Epithelial cell of proximal tubule (primary cell): ENCODE results near the gene FBXL20. TPM values are rescaled to one million over a fixed set of nuclear protein-coding genes. Genes with fewer than 3 reads are reported as not detected.
"Not testable (repeated sequence)": the region's sequence is repeated elsewhere in the genome, so short reads cannot be mapped to it uniquely, and the experiment has no call there.

ENCODE experiments used
- DNase-seq: peaks from one replicate; pipeline ENCODE4 v3.0.0-alpha.2; 2011; ENCODE audit warnings: low read depth
- H3K4me3 ChIP-seq: 2 replicates; pipeline ENCODE4 v1.5.1; 2011; ENCODE audit warnings: low read depth, mild to moderate bottlenecking, low read length
- total RNA-seq: library from RNA; depleted of rRNA; stranded (reverse); fragments of >200 nt; gene quantifications from 2 replicates; pipeline ENCODE4 v1.2.3, GENCODE V29; 2015
- TF ChIP-seq, protein P1 (sequence below): conservative IDR thresholded peaks from 2 replicates; pipeline ENCODE4 v1.5.1; 2012; ENCODE audit warnings: low read depth, mild to moderate bottlenecking, low read length

Gene FBXL20
- total RNA-seq, 1 donor from 2014 or later = 9.3 TPM

DNA sequence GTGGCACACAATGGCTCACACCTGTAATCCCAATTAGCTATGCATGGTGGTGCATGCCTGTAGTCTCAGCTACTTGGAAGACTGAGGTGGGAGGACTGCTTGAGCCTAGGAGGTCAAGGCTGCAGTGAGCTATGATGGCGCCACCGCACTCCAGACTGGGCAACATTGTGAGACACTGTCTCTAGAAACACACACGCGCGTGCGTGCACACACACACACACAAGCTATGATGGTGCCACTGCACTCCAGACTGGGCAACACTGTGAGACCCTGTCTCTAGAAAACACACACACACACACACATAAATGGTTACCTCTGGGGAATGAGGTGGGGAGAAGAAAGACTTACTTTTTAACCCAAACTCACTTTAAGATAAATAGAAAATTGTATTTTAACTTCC, 16.4 kb downstream of the FBXL20 start:
- no peak overlapping the region for H3K4me3 ChIP-seq
- no peak for DNase-seq
- TF ChIP-seq, protein P1, sequence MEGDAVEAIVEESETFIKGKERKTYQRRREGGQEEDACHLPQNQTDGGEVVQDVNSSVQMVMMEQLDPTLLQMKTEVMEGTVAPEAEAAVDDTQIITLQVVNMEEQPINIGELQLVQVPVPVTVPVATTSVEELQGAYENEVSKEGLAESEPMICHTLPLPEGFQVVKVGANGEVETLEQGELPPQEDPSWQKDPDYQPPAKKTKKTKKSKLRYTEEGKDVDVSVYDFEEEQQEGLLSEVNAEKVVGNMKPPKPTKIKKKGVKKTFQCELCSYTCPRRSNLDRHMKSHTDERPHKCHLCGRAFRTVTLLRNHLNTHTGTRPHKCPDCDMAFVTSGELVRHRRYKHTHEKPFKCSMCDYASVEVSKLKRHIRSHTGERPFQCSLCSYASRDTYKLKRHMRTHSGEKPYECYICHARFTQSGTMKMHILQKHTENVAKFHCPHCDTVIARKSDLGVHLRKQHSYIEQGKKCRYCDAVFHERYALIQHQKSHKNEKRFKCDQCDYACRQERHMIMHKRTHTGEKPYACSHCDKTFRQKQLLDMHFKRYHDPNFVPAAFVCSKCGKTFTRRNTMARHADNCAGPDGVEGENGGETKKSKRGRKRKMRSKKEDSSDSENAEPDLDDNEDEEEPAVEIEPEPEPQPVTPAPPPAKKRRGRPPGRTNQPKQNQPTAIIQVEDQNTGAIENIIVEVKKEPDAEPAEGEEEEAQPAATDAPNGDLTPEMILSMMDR = no peak

DNA sequence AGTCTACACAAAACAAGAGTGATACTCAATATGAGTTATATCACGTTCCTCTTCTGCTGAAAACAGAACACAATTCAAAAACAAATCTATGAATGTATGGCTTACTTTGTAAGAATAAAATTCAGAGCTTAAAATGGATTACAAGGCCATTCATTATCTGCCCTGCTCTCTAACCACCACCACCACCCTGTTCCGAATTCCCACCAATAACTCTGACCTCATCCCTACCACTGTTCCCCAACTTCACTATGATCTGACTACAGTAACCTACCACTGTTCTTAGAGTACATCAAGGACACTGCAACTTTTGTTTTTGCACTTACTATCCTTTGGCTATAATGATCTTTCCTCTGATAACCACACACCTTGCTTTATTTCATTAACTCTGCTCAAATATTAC, 21.3 kb downstream of the FBXL20 start:
- TF ChIP-seq, protein P1 = no peak
- no peak for DNase-seq
- H3K4me3 ChIP-seq = no peak overlapping the region

DNA sequence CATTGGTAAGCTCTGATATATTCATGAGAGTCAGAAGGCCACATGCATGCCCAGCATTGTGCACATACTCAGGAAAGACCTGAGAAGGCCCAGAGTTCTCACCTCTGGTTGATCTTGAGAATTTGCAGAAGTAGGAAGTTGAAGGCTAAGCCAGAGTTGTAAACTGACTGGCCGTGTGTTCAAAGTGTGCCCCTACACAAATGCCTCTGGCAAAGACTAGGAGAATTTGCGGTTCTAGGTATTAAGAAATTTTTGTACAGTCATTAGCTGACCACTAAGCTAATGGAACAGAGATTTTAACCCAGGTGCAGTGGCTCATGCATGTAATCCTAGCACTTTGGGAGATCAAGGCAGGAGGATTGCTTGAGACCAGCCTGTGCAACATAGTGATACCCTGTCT, 25.0 kb downstream of the FBXL20 start:
- TF ChIP-seq, protein P1 = no peak

DNA sequence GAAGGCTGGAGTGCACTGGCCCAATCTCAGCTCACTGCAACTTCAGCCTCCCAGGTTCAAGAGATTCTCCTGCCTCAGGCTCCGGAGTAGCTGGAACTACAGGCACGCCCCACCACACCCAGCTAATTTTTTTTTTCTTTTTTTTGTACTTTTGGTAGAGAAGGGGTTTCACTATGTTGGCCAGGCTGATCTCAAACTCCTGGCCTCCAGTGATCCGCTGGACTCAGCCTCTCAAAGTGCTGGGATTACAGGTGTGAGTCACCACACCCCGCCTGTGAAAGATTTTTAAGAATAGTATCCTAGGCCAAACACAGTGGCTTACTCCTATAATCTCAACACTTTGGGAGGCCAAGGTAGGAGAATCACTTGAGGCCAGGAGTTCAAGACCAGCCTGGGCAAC, 33.6 kb downstream of the FBXL20 start:
- not testable (repeated sequence) for H3K4me3 ChIP-seq, DNase-seq

More for the DNA sequence above, 25.0 kb downstream of the FBXL20 start:
- no peak for DNase-seq
- no peak overlapping the region for H3K4me3 ChIP-seq

DNA sequence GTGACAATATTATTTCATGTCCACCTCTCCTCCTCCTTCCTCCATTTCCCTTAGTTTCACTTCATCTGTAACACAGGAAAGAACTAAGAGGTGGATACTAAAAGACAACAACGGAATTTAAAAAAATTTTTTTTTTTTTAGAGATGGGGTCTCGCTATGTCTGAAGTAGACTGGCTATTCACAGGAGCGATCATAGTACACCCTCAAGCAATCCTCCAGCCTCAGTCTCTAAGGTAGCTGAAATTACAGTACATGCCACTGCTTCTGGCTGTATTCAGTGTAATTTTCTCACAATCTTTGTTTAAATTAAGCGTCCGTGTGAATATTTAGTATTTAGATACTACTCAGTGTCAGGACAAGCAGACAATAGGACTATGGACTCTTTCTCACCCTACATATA, 35.6 kb downstream of the FBXL20 start:
- TF ChIP-seq, protein P1 = no peak
- no peak for DNase-seq
- no peak overlapping the region for H3K4me3 ChIP-seq

DNA sequence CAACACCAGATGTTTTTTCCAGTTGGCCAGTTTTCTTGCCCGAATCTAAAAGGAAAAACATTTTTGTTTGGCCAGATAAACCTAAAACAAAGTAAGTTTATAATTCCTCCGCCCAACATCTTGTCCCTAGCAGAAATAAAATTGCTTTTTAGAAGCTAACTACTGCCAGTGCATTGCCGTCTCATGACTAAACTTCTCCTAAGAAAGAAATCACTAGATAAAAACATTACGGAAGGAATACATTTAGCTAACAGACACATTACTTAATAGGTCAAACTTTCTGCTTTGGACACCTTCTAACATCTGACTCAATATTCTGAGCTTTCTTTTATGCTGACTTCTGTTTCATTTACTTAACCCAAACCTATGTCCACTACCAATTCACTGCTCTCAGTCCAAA, 36.2 kb downstream of the FBXL20 start:
- DNase-seq = no peak
- TF ChIP-seq, protein P1 = no peak
- H3K4me3 ChIP-seq = no peak overlapping the region

DNA sequence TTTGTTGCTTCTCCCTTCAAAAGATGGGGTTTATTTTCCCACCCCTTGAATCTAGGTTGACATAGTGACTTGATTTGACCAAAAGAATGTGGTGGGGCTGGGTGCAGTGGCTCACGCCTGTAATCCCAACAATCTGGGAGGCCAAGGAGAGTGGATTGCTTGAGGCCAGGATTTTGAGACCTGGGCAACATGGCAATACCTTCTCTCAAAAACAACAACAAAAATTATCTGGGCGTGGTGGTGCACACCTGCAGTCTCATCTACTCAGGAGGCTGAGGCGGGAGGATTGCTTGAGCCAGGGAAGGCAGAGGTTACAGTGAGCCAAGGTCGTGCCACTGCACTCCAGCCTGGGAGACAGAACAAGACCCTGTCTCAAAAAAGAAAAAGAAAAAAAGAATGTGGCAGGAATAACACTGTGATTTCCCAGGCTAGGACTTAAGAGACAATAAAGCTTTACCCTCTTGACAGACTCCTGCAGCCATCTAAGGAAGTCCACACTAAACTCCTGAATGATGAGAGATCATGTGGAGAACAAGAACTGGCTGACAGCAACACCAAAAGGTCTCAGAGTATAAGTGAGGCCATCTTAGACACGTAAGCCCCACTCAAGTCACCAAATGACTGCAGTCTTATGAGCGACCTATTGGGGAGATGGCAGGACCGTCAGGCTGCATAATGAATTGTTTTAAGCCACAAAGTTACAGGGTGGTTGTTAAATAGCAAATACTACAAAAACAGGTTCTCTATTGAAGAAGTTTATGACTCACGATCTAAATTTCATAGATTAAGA, 37.0 kb downstream of the FBXL20 start:
- DNase-seq = no peak
- no peak overlapping the region for H3K4me3 ChIP-seq
- TF ChIP-seq, protein P1 = no peak
